Left ventricle myocardium inferior (tissue), 1 donor: ENCODE measurements around the gene PTPRO. TPM values are rescaled to one million over a fixed set of nuclear protein-coding genes. Genes with fewer than 3 reads are reported as not detected.

Source experiments
- DNase-seq: peaks from one replicate; pipeline ENCODE4 v3.0.0-alpha.2; 2020
- H3K27ac ChIP-seq: fragments of 200-600 bp; replicated peaks from 2 replicates; pipeline ENCODE4 v1.8.0; 2021
- H3K27me3 ChIP-seq: fragments of 200-600 bp; 2 replicates; pipeline ENCODE4 v1.8.0; 2021; ENCODE audit warnings: low read depth
- H3K36me3 ChIP-seq: fragments of 200-600 bp; 2 replicates; pipeline ENCODE4 v1.8.0; 2021
- H3K4me1 ChIP-seq: fragments of 200-600 bp; 2 replicates; pipeline ENCODE4 v1.8.0; 2021
- H3K4me3 ChIP-seq: fragments of 200-600 bp; 2 replicates; pipeline ENCODE4 v1.8.0; 2021; ENCODE audit warnings: mild to moderate bottlenecking, moderate library complexity
- H3K9me3 ChIP-seq: fragments of 200-600 bp; replicated peaks from 2 replicates; pipeline ENCODE4 v1.8.0; 2021
- CTCF ChIP-seq: fragments of 200-600 bp; IDR thresholded peaks from 2 replicates; pipeline ENCODE4 v1.8.0; 2021; ENCODE audit warnings: antibody characterized with exemption, mild to moderate bottlenecking, borderline replicate concordance
- intact Hi-C: fragments of 100-400 bp; cut with micrococcal nuclease; formaldehyde crosslinking; loops from one replicate; pipeline ENCODE4 v1.11.0; 2022
- total RNA-seq: library from RNA; stranded (reverse); fragmentation: NEBNext Ultra II Directional; extraction: Animal tissue kit (Norgen Biotek cat#: 25700); gene quantifications from one replicate; pipeline ENCODE4 v1.2.1, GENCODE V29; 2021
- donor health status: DM: no; HTN: yes; CAD: no; lungs with severe emphysema.

Gene PTPRO
- total RNA-seq, 1 donor from 2014 or later: 0.82 TPM

GRCh38 chr12:15545334-15545733 lies 223.0 kb downstream of the PTPRO start:
- Histone ChIP-seq H3K4me3 (no peak overlapping the region), H3K27me3 (no peaks in the 10 kb centered on the region), H3K27ac (no peak overlapping the region), H3K4me1 (peaks cover 5% of the 10 kb centered on the region), H3K9me3 (no peaks in the 10 kb centered on the region), H3K36me3 (no peaks in the 10 kb centered on the region)
- no peak for DNase-seq
- intact Hi-C loops: no loop called here
- no peak for TF ChIP-seq CTCF

GRCh38 chr12:15546102-15546701 lies 223.9 kb downstream of the PTPRO start:
- no peak for TF ChIP-seq CTCF
- Histone ChIP-seq H3K27ac (peak overlapping the region; percentile 28), H3K27me3 (no peaks in the 10 kb centered on the region), H3K9me3 (no peaks in the 10 kb centered on the region), H3K4me1 (peaks cover 5% of the 10 kb centered on the region), H3K4me3 (peak overlapping the region; percentile 15), H3K36me3 (no peaks in the 10 kb centered on the region)
- intact Hi-C loops: no loop called here
- DNase-seq: no peak

- intact Hi-C loops: no loop called here
- H3K4me1 ChIP-seq: peaks cover 5% of the 10 kb centered on the region
- peak overlapping the region; percentile 10 for H3K27ac ChIP-seq
- no peaks in the 10 kb centered on the region for H3K27me3 ChIP-seq
- no peaks in the 10 kb centered on the region for H3K36me3 ChIP-seq
- DNase-seq: no peak
- H3K4me3 ChIP-seq: no peak overlapping the region
- no peak for TF ChIP-seq CTCF
- no peaks in the 10 kb centered on the region for H3K9me3 ChIP-seq
Observed at GRCh38 chr12:15547063-15547462, 224.8 kb downstream of the PTPRO start.

GRCh38 chr12:15547691-15548090 lies 225.4 kb downstream of the PTPRO start:
- no peaks in the 10 kb centered on the region for H3K27me3 ChIP-seq
- H3K4me3 ChIP-seq: no peak overlapping the region
- H3K9me3 ChIP-seq: no peaks in the 10 kb centered on the region
- no peak for DNase-seq
- H3K36me3 ChIP-seq: no peaks in the 10 kb centered on the region
- peaks cover 5% of the 10 kb centered on the region for H3K4me1 ChIP-seq
- intact Hi-C loops: no loop called here
- no peak for TF ChIP-seq CTCF
- H3K27ac ChIP-seq: peak overlapping the region; percentile 10

- H3K36me3 ChIP-seq: no peaks in the 10 kb centered on the region
- no peak overlapping the region for H3K27ac ChIP-seq
- no peaks in the 10 kb centered on the region for H3K9me3 ChIP-seq
- no peak for TF ChIP-seq CTCF
- intact Hi-C loops: no loop called here
- peaks cover 6% of the 10 kb centered on the region for H3K27me3 ChIP-seq
- peaks cover 5% of the 10 kb centered on the region for H3K4me1 ChIP-seq
- H3K4me3 ChIP-seq: no peak overlapping the region
- DNase-seq: no peak
Observed at GRCh38 chr12:15550793-15551192, 228.5 kb downstream of the PTPRO start.
